OCI-LY1 (cell line): ENCODE measurements around the gene NFIA.

Experiments
- H2AFZ ChIP-seq: fragments of 200-600 bp; sonication (generic), shearing (Covaris generic); 2 replicates; pipeline ENCODE4 v1.6.0; 2014; ENCODE audit warnings: antibody characterized with exemption, mild to moderate bottlenecking, low read length
- H3F3A ChIP-seq: fragments of 200-600 bp; sonication (generic), shearing (Covaris generic); 2 replicates; pipeline ENCODE4 v1.6.0; 2014; ENCODE audit warnings: mild to moderate bottlenecking, antibody characterized with exemption, low read length, moderate library complexity; ENCODE audit not compliant: insufficient read depth
- H3K27ac ChIP-seq: fragments of 200-600 bp; sonication (generic); 2 replicates; pipeline ENCODE4 v1.5.1; 2014; ENCODE audit warnings: low read length, mixed run types, mild to moderate bottlenecking, low read depth; ENCODE audit not compliant: poor library complexity, severe bottlenecking
- H3K27me3 ChIP-seq: fragments of 200-600 bp; sonication (generic); 2 replicates; pipeline ENCODE4 v1.6.0; 2014; ENCODE audit warnings: antibody characterized with exemption, mild to moderate bottlenecking, low read length, moderate library complexity; ENCODE audit not compliant: insufficient read depth
- H3K36me3 ChIP-seq: fragments of 200-600 bp; sonication (generic); 2 replicates; pipeline ENCODE4 v1.6.1; 2014; ENCODE audit warnings: mild to moderate bottlenecking, antibody characterized with exemption, low read length, moderate library complexity, mixed read lengths; ENCODE audit not compliant: insufficient read depth
- H3K4me1 ChIP-seq: fragments of 200-600 bp; sonication (generic); 2 replicates; pipeline ENCODE4 v1.5.1; 2014; ENCODE audit warnings: mild to moderate bottlenecking, low read length, moderate library complexity; ENCODE audit not compliant: insufficient read depth, severe bottlenecking
- H3K4me2 ChIP-seq: fragments of 200-600 bp; sonication (generic), shearing (Covaris generic); 2 replicates; pipeline ENCODE4 v1.6.1; 2014; ENCODE audit warnings: low read length
- H3K4me3 ChIP-seq: fragments of 200-600 bp; sonication (generic); 2 replicates; pipeline ENCODE4 v1.5.1; 2014; ENCODE audit warnings: low read length, low read depth, mild to moderate bottlenecking, mixed read lengths; ENCODE audit not compliant: poor library complexity, severe bottlenecking
- H3K79me2 ChIP-seq: fragments of 200-600 bp; shearing (Covaris generic); 2 replicates; pipeline ENCODE4 v1.6.1; 2016; ENCODE audit warnings: mixed run types, low read length, mixed read lengths; ENCODE audit not compliant: insufficient read depth
- H3K9ac ChIP-seq: fragments of 200-600 bp; sonication (generic), shearing (Covaris generic); 2 replicates; pipeline ENCODE4 v1.6.1; 2014; ENCODE audit warnings: mild to moderate bottlenecking, low read length, mixed read lengths
- H3K9me2 ChIP-seq: fragments of 200-600 bp; sonication (generic), shearing (Covaris generic); 2 replicates; pipeline ENCODE4 v1.6.1; 2014; ENCODE audit warnings: low read depth, mild to moderate bottlenecking, low read length, mixed read lengths
- H3K9me3 ChIP-seq: fragments of 200-600 bp; shearing (Covaris generic); 2 replicates; pipeline ENCODE4 v1.6.1; 2014; ENCODE audit warnings: low read length, mixed read lengths
- H4K20me1 ChIP-seq: fragments of 200-600 bp; sonication (generic), shearing (Covaris generic); 2 replicates; pipeline ENCODE4 v1.6.0; 2016; ENCODE audit warnings: mild to moderate bottlenecking, low read length; ENCODE audit not compliant: insufficient read depth
- CTCF ChIP-seq: fragments of 200-600 bp; sonication (generic), shearing (Covaris generic); IDR thresholded peaks from 2 replicates; pipeline ENCODE4 v1.5.1; 2017; ENCODE audit warnings: mild to moderate bottlenecking, antibody characterized with exemption, low read length, moderate library complexity, mixed read lengths
- EZH2 ChIP-seq: fragments of 200-600 bp; sonication (generic), shearing (Covaris generic); IDR thresholded peaks from 2 replicates; pipeline ENCODE4 v1.8.0; 2017; ENCODE audit warnings: borderline replicate concordance, mixed run types, mild to moderate bottlenecking, antibody characterized with exemption, low read length, moderate library complexity, mixed read lengths

Gene NFIA

DNA sequence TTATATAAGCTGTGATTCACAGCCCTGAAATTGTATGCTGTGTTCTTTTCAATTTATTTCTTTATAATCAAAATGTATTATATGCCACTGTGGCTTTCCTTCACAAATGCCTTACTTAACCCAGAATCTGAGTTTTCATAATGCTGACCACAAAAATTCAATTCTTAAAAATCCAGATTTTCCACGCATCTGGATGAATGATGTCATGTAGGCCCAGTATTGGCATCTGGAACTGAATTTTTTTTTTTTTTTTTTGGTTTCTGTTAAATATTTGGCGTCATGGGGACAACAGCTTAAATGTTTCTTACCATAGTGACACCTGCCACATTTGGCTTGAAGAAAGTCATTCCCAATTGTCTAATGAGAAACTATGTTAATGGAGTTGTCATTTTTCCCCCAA lies 345.8 kb downstream of the NFIA start:
- no peak overlapping the region for H3K4me2 ChIP-seq
- no peaks in the 10 kb centered on the region for H3K9me3 ChIP-seq
- no peak overlapping the region for H2AFZ ChIP-seq
- no peaks in the 10 kb centered on the region for H3K27me3 ChIP-seq
- H3K36me3 ChIP-seq, result no peaks in the 10 kb centered on the region
- no peaks in the 10 kb centered on the region for H3K4me1 ChIP-seq
- H3K27ac ChIP-seq, result no peak overlapping the region
- TF ChIP-seq EZH2, result no peak
- no peak for TF ChIP-seq CTCF
- no peaks in the 10 kb centered on the region for H4K20me1 ChIP-seq
- H3K79me2 ChIP-seq, result no peaks in the 10 kb centered on the region
- no peaks in the 10 kb centered on the region for H3K9me2 ChIP-seq
- no peak overlapping the region for H3K9ac ChIP-seq
- no peaks in the 10 kb centered on the region for H3F3A ChIP-seq
- no peak overlapping the region for H3K4me3 ChIP-seq

DNA sequence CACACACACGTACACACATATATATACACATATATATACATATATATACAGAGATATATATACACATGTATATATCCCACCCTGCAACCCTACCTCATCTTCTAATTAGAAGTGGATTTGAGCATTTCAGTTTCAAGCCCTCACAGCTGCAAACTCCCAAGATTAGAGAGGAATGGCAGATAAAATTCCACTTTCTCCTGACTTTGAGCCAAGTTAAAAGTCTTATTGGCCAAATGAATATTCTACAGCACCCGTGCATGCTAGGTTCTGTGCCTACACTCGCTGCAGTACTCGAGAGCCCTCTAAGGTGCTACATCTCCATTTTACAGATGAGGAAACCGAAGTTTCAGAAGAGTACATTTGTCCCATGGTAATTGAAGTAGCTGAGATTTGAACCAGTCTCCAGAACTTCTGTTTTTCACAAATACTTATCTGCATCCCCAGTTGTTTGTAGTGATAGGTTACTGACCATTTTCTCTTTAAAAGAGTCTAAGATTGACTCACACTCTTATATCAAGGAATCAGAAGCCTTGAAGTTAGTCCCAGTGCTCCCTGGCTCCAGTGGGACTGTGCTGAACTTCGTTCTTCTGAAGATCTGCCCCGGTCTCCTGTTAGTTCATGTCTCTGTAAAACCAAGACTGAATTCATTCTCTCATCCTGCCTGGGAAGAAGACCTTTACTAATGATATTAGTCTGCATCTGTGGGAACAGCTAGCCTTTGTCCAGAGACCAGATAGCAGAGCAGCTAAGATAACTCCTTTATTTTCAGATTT lies 350.4 kb downstream of the NFIA start:
- Histone ChIP-seq H3K79me2 (no peaks in the 10 kb centered on the region), H3K4me1 (no peaks in the 10 kb centered on the region), H3K4me3 (no peak overlapping the region), H3K9ac (no peak overlapping the region), H4K20me1 (no peaks in the 10 kb centered on the region), H2AFZ (no peak overlapping the region), H3K4me2 (no peak overlapping the region), H3K9me2 (no peaks in the 10 kb centered on the region), H3K27me3 (no peaks in the 10 kb centered on the region), H3K27ac (no peak overlapping the region), H3F3A (no peaks in the 10 kb centered on the region), H3K36me3 (no peaks in the 10 kb centered on the region), H3K9me3 (no peaks in the 10 kb centered on the region)
- TF ChIP-seq CTCF (no peak), EZH2 (no peak)

DNA sequence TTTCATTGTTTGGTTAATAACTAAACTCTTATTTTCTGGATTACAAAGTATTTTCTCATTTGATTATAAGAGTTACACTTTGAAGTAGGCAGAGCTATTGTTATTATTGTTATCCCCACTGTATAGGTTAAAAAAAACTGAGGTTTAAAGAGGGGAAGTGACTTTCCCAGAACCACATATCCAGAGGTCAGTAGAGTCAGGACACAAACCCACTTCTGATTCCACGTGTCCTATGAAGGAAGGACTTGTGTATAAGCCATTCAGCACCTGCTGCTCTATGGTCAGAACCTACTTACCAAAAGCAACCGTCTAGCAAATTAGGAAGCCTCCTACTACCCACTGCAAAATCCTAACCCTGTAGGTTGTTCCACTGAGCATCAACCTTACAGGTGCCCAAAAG lies 351.3 kb downstream of the NFIA start:
- TF ChIP-seq CTCF (no peak), EZH2 (no peak)
- Histone ChIP-seq H3K4me1 (no peaks in the 10 kb centered on the region), H3K9ac (no peak overlapping the region), H3F3A (no peaks in the 10 kb centered on the region), H4K20me1 (no peaks in the 10 kb centered on the region), H3K27me3 (no peaks in the 10 kb centered on the region), H3K79me2 (no peaks in the 10 kb centered on the region), H3K27ac (no peak overlapping the region), H3K4me2 (no peak overlapping the region), H3K9me3 (no peaks in the 10 kb centered on the region), H3K4me3 (no peak overlapping the region), H3K36me3 (no peaks in the 10 kb centered on the region), H2AFZ (no peak overlapping the region), H3K9me2 (no peaks in the 10 kb centered on the region)
